ENCODE results near the gene LYPD1.
A peak's percentile ranks its signal among the peaks of the same experiment; 100 is the strongest.

The LYPD1 gene

DNA sequence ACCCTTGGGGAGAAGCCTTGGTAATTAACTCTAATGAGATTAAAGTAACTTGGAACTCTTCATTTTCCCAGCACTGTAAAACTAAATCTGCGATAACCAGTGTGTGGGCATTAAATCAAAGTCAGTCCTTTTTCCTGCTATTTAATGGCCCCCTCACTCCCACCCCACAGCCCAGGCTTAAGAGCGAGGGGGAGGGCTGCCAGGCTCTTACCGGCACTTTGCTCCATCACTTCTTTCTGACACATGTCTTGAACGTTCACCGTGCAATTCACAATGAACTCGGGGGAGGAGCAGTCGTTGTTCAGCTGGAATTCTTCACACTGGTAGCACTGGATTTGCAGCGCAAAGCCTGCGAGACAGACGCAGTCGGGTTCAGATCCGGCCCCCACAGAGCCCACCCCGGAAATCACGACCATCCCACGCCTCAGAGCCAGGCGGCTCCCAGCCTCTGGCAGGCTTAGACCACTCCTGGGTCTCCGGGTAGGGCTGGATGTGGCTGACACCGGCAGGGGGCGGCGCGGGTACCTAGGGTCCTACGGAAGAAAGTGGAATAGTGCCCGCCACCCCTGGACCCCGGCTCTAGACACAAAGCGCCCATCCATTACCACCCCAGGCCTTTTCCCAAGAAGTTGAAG, 1.7 kb downstream of the LYPD1 start:
- DNase-seq: no peak

GRCh38 chr2:132667706-132668105, 2.3 kb downstream of the LYPD1 start:
- DNase-seq: no peak

DNA sequence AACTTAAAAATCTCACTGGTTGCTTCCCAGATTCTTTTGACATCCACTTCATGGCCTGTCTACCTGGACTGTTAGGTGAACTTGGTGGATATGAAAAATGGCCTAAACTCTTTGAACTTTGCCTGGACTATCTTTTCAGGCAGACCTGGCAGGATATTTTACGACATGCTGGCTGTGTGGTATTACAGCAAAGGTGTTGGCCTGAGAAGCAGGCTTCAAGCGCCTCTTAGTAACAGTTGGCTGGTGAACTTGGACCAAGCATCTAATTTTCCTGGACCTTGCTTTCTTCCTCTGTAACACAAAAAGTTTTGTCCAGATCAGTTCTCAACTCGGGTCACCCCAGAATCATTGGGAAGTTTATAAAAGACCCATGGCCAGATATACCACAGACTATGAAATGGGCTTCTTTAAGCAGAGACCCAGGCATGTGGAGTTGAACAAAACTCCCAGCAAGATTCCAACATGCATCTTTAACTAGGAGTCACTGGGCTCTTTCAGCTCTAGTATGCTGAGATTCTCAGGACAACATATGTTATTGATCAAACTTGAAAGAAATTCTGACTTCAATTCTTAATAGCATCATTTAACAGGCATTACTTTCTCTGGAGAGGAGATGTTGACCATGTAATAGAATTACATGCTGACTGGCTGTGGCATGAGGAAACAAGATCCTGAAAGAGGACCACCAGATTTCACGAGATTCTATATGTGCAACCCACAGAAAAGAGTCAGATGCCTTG, 4.4 kb downstream of the LYPD1 start:
- no peak for DNase-seq

GRCh38 chr2:132664096-132664495, 5.9 kb downstream of the LYPD1 start:
- DNase-seq: no peak

DNA sequence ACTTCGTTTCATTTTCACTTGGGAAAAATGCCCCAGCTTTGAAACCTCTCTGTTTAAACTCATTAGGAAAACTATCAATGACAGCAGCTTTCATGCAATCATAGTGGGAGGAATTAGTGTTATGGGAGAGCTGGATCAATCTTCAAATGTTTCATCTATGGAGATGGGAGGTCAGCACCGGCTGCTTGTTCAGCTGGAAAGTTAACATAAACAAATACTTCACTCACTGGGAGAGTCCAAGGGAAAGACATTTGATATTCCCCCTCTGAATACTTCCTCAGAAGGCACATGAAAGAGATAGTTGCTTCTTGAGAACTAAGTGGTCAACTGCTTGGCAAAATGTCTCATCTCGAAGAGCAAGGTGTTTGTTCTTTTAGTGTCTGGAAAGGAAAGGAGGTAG, 7.3 kb downstream of the LYPD1 start:
- DNase-seq: no peak

GRCh38 chr2:132659331-132659730, 10.7 kb downstream of the LYPD1 start:
- DNase-seq: no peak

DNA sequence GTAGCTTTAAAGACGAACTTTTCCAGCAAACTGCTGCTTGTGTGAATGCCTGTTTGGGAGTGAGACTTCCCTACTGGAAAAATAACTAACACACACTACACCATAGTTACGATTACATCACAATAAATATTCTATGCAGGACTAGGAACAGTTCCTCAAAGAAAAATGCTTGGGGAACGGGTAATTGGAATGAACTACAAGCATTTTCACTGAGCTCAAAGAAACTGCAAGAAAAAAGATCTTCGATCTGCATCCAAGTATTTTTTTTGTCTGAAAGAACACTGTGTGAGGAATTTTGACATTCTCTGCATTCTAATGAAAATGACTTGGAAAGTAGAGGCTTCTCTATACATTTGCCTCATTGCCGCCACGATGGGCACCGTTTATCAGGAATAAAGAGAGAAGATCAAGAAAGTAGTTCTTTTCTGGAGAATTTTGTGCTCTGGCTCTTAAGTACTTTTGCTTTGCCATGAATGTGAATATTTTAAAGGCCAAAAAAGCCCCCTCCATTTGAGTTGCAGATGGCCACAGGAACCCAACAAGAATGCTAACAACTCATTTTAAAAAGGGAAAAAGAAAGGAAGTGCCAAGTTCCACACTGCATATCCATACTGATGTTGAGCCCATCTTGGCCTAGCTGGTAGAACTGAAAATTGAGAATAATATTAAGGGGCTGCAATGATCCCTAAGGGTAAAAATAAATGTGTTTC, 13.6 kb downstream of the LYPD1 start:
- no peak for DNase-seq

- DNase-seq: no peak
Measured at GRCh38 chr2:132654968-132655367, 15.0 kb downstream of the LYPD1 start.

DNA sequence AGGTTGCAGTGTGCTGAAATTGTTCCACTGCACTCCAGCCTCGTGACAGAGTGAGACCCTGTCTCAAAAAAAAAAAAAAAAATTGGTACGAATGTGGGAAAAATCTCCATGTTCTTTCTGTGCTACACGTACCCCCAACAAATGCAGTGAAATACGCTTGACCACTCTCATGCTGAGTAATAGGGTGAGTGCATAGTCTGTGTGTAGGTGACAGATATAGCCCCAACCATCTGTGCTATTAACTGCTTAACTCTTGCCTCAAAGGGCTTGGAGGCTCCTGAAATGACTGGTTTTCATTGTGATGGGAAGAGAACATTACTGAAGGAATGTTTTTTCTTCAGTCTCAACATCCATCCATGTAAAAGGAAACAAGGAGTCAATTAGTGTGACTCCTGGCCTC, 15.7 kb downstream of the LYPD1 start:
- no peak for DNase-seq

GRCh38 chr2:132652474-132652873, 17.5 kb downstream of the LYPD1 start:
- no peak for DNase-seq

DNA sequence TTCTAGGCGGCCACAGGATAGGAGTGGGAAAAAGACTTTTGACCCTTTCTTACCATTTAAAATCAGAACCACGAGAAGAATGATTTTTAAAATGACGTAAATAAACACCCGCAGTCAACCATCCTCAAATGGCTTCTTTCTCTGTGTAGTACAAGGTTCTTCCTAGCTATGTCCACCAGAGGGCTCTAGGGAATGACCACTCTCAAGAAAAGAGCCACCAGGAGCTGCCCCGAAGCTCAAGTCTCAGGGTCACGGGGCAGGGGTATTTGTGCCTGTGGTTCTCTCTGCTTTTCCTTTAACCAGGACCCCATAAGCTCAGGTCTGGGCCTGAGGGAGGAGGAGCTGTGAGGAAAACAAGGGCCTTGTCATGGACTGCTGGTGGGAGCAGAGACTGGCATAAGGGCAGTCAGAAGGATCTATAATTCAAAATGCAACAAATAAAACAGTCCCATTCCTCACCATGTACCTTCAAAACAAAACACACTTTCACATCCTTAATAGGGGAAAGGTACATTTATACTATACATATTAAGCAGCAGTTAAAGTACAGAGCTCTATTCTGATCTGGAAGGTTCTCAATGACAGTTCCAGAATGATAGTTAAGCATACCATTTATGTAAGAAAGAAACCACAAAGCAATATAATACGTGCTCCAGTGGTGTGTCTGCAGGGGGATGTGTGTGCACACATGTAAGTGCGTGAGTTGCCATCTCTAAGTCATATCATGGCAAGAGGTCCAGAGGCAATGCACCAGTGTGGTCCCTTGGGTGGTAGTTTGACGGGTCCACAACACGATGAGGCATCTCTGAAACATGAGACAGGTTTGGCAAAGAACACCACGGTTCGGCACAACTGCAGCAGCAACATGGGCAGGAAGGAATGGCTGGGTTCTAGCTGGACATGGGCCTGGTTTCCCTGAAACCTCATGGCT, 18.6 kb downstream of the LYPD1 start:
- DNase-seq: peak; percentile 30

GRCh38 chr2:132646540-132647108, 23.4 kb downstream of the LYPD1 start:
- no peak for DNase-seq

- DNase-seq: no peak
Measured at GRCh38 chr2:132645722-132646539, 24.1 kb downstream of the LYPD1 start.

- DNase-seq: no peak
Measured at GRCh38 chr2:132645176-132645575, 24.8 kb downstream of the LYPD1 start.

GRCh38 chr2:132642415-132642814, 27.6 kb downstream of the LYPD1 start:
- DNase-seq: no peak

DNA sequence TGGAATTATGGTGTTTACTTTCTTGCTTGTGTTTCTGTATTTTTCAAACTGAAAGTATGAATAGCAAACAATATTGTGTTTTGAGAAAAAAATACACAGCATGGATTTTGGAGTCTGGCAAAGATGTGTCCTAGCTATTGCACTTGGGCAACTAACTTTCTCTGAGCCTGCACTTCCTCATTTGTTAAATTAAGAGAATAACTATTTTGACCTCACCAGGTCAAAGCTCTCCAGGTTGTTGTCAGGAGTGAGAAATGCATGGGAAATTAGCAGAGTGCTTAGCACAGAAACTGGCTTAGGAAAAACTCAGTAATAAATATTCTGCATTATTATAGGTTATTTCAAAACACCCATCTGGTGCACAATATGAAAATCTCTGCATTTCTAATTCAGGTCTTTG, 28.2 kb downstream of the LYPD1 start:
- DNase-seq: no peak

GRCh38 chr2:132640116-132640515, 29.9 kb downstream of the LYPD1 start:
- DNase-seq: no peak

DNA sequence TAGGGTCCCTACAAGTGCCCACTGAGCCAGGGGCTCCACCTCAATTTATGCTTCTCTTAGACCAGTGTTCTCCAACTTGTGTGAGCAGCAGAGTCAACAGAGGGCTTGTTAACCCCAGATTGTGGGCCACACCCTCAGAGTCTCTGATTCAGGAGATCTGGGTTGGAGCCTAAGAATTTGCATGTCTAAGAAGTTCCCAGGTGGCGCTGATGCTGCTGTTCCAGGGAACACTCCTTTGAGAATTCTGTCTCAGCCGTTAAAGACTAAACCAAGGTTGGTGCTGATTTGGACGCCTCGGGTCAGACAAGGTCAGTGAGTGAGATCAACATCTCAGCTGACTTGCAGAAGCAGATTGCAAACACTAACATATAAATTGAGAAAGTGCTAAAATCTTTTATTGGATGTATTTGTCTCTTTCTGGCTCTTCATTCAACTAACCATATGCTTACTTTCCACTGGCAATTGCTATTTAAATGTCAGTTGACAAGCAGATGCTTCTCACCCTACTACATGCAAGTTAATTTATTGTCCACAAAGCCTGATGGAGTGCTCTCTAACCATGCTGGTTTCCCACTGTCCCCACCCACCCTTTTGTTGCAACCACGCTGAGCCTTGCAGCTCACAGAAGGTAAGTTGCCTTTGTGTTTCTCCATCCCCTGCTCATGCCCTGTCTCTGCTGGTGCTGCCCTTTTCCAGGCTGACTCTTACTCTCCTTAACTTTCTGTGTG, 31.5 kb downstream of the LYPD1 start:
- no peak for DNase-seq

DNA sequence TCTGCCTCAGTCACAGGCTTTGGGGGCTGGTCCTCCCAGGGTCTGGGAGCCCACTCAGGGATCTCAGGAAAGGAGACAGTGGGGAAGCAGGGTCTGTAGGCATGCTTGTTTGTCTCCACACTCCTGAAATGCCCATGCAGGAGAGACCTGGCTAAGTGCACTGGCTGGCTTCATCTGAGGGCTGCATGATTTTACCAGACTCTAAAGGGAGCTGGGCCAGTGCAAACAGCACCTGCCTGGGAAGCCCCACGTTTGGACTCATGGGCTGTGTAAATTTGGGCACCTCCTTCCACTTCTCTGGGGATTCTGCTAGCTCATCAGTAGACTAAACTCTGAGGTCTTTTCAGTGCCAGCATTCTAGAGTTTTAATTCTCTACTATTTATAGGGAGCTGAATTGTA, 33.7 kb downstream of the LYPD1 start:
- DNase-seq: no peak

GRCh38 chr2:132633635-132634034, 36.4 kb downstream of the LYPD1 start:
- no peak for DNase-seq
